HepG2 (cell line): ENCODE results near the gene TAB3. TPM values are rescaled to one million over a fixed set of nuclear protein-coding genes. Genes with fewer than 3 reads are reported as not detected.

Source experiments
- ARID2 ChIP-seq: sonication (generic); formaldehyde crosslinking; IDR thresholded peaks from 2 replicates; pipeline ENCODE4 v1.8.1; 2022; ENCODE audit warnings: mild to moderate bottlenecking, missing genetic modification reagents, borderline replicate concordance
- ATF7 ChIP-seq, 2 experiments: fragments of 450-650 bp in 1 of 2; sonication (generic) in 1 of 2; formaldehyde crosslinking in 1 of 2; IDR thresholded peaks; 2 replicates each; pipeline versions ENCODE4 v1.4.0 to v1.6.1; 2016 to 2020; ENCODE audit warnings: antibody characterized with exemption in 1 of 2, mild to moderate bottlenecking in 1 of 2, missing genetic modification reagents in 1 of 2
- FIP1L1 ChIP-seq: fragments of 200-400 bp; formaldehyde crosslinking; IDR thresholded peaks from 2 replicates; pipeline ENCODE4 v1.6.1; 2018; ENCODE audit warnings: low read depth, mild to moderate bottlenecking, low read length, moderate library complexity, borderline replicate concordance; ENCODE audit not compliant: insufficient read depth
- GPN1 ChIP-seq: sonication (generic); formaldehyde crosslinking; IDR thresholded peaks from 2 replicates; pipeline ENCODE4 v1.5.1; 2020; ENCODE audit warnings: missing genetic modification reagents, borderline replicate concordance
- GTF2F1 ChIP-seq: fragments of 150-350 bp; IDR thresholded peaks from 2 replicates; pipeline ENCODE4 v1.6.1; 2014; ENCODE audit warnings: low read length
- HCFC1 ChIP-seq: fragments of 150-350 bp; IDR thresholded peaks from 2 replicates; pipeline ENCODE4 v1.6.1; 2014; ENCODE audit warnings: low read depth, low read length
- HDAC1 ChIP-seq: sonication (generic); formaldehyde crosslinking; IDR thresholded peaks from 2 replicates; pipeline ENCODE4 v1.5.1; 2020; ENCODE audit warnings: mild to moderate bottlenecking, missing genetic modification reagents
- HMGXB4 ChIP-seq, 2 experiments: sonication (generic) in 1 of 2; formaldehyde crosslinking in 1 of 2; IDR thresholded peaks; 2 replicates each; pipeline versions ENCODE4 v1.4.0 to v1.6.1; 2018 to 2020; ENCODE audit warnings: missing genetic modification reagents in 2 of 2, borderline replicate concordance in 1 of 2, low read depth in 1 of 2, mild to moderate bottlenecking in 1 of 2, missing biosample characterization in 1 of 2
- KAT8 ChIP-seq: IDR thresholded peaks from 2 replicates; pipeline ENCODE4 v1.6.1; 2016; ENCODE audit warnings: missing genetic modification reagents, missing compliant biosample characterization
- LCORL ChIP-seq, 2 experiments: fragments of 450-650 bp in 1 of 2; sonication (generic) in 1 of 2; formaldehyde crosslinking in 1 of 2; IDR thresholded peaks; 2 replicates each; pipeline versions ENCODE4 v1.5.0 to v1.6.1; 2017 to 2020; ENCODE audit warnings: antibody characterized with exemption in 1 of 2, missing genetic modification reagents in 1 of 2
- MIXL1 ChIP-seq: IDR thresholded peaks from 2 replicates; pipeline ENCODE4 v1.6.1; 2016
- MLLT10 ChIP-seq: sonication (generic); formaldehyde crosslinking; IDR thresholded peaks from 2 replicates; pipeline ENCODE4 v1.4.0; 2020; ENCODE audit warnings: missing genetic modification reagents
- PHF5A ChIP-seq: IDR thresholded peaks from one replicate; pipeline ENCODE4 v1.6.1; 2018; ENCODE audit warnings: low read depth, missing genetic modification reagents; ENCODE audit not compliant: unreplicated experiment
- REL ChIP-seq: sonication (generic); formaldehyde crosslinking; conservative IDR thresholded peaks from 2 replicates; pipeline ENCODE4 v1.8.0; 2022; ENCODE audit warnings: mild to moderate bottlenecking, missing genetic modification reagents, moderate library complexity
- TOE1 ChIP-seq: sonication (generic); formaldehyde crosslinking; IDR thresholded peaks from 2 replicates; pipeline ENCODE4 v1.4.0; 2020; ENCODE audit warnings: mild to moderate bottlenecking, missing genetic modification reagents
- ZBED4 ChIP-seq: sonication (generic); formaldehyde crosslinking; IDR thresholded peaks from 2 replicates; pipeline ENCODE4 v1.4.0; 2020; ENCODE audit warnings: missing genetic modification reagents, borderline replicate concordance
- ZNF207 ChIP-seq: fragments of 450-650 bp; IDR thresholded peaks from 2 replicates; pipeline ENCODE4 v1.6.1; 2016; ENCODE audit warnings: antibody characterized with exemption, borderline replicate concordance
- ZNF263 ChIP-seq: sonication (generic); formaldehyde crosslinking; IDR thresholded peaks from 2 replicates; pipeline ENCODE4 v1.4.0; 2020; ENCODE audit warnings: missing genetic modification reagents
- ZNF282 ChIP-seq: fragments of 450-650 bp; IDR thresholded peaks from 2 replicates; pipeline ENCODE4 v1.6.1; 2018; ENCODE audit not compliant: partially characterized antibody
- ZNF354B ChIP-seq: sonication (generic); formaldehyde crosslinking; IDR thresholded peaks from 2 replicates; pipeline ENCODE4 v1.8.0; 2022; ENCODE audit warnings: mild to moderate bottlenecking, missing genetic modification reagents
- ZNF451 ChIP-seq: sonication (generic); formaldehyde crosslinking; IDR thresholded peaks from 2 replicates; pipeline ENCODE4 v1.5.0; 2020; ENCODE audit warnings: mild to moderate bottlenecking, missing genetic modification reagents
- ZNF772 ChIP-seq: sonication (generic); formaldehyde crosslinking; IDR thresholded peaks from 2 replicates; pipeline ENCODE4 v1.5.0; 2020; ENCODE audit warnings: mild to moderate bottlenecking, missing genetic modification reagents
- polyA plus RNA-seq, 8 experiments: library from polyadenylated mRNA; depleted of rRNA in 3 of 8; stranded (reverse) in 7 of 8; unstranded in 1 of 8; fragments of >200 nt; fragmentation: Illumina TruSeq in 4 of 8; extraction: Trizol in 4 of 8; gene quantifications; 2 replicates each; pipeline versions ENCODE4 v1.2.1 to v1.2.3, GENCODE V29; 2011 to 2016; ENCODE audit warnings: low read depth in 4 of 8, missing spikeins in 1 of 8, mixed read lengths in 1 of 8; ENCODE audit not compliant: insufficient read depth in 1 of 8
- total RNA-seq, 5 experiments: library from RNA; depleted of rRNA; stranded (reverse); fragments of >200 nt; fragmentation: Illumina TruSeq; extraction: Trizol; gene quantifications; 2 replicates each; pipeline ENCODE4 v1.2.3, GENCODE V29; 2016; ENCODE audit warnings: low read depth in 1 of 5
- TF ChIP-seq, protein P1 (sequence below): sonication (generic); formaldehyde crosslinking; IDR thresholded peaks from 2 replicates; pipeline ENCODE4 v1.4.0; 2020; ENCODE audit warnings: missing genetic modification reagents, borderline replicate concordance

The TAB3 gene
- total and polyA plus RNA-seq, 2 of the 13 experiments (the other 11 are each of a cell fraction or from before 2014, with no cell fraction given) = 27.2 to 59.8 TPM

GRCh38 chrX:30835373-30835772, 53.7 kb downstream of the TAB3 start (continued):
- TF ChIP-seq LCORL (IDR thresholded peaks at IDR 0.05) (no peak), LCORL (CRISPR knock-in tag; IDR thresholded peaks at IDR 0.05) (peak; percentile 49; the same call in 1 of the 2 replicates), ARID2 (CRISPR knock-in tag) (no peak), MLLT10 (no peak), REL (CRISPR knock-in tag) (no peak), PHF5A (CRISPR knock-in tag) (no peak), ZNF282 (no peak), KAT8 (CRISPR knock-in tag) (peak; percentile 54), ZNF207 (no peak), ATF7 (IDR thresholded peaks at IDR 0.05) (no peak), ATF7 (CRISPR knock-in tag; IDR thresholded peaks at IDR 0.05) (no peak), ZNF772 (CRISPR knock-in tag) (no peak), TOE1 (no peak), FIP1L1 (no peak), HCFC1 (no peak), ZNF451 (no peak), GPN1 (no peak), HDAC1 (CRISPR knock-in tag) (peak; percentile 63), ZNF263 (CRISPR knock-in tag) (no peak), ZBED4 (CRISPR knock-in tag) (no peak), ZNF354B (CRISPR knock-in tag) (no peak), HMGXB4 (CRISPR knock-in tag; IDR thresholded peaks at IDR 0.05; ENCODE audit: borderline replicate concordance in 1 of 2, low read depth in 1 of 2) (no peak), GTF2F1 (no peak), MIXL1 (peak; percentile 63; the same call in 1 of the 2 replicates)
- TF ChIP-seq, protein P1, sequence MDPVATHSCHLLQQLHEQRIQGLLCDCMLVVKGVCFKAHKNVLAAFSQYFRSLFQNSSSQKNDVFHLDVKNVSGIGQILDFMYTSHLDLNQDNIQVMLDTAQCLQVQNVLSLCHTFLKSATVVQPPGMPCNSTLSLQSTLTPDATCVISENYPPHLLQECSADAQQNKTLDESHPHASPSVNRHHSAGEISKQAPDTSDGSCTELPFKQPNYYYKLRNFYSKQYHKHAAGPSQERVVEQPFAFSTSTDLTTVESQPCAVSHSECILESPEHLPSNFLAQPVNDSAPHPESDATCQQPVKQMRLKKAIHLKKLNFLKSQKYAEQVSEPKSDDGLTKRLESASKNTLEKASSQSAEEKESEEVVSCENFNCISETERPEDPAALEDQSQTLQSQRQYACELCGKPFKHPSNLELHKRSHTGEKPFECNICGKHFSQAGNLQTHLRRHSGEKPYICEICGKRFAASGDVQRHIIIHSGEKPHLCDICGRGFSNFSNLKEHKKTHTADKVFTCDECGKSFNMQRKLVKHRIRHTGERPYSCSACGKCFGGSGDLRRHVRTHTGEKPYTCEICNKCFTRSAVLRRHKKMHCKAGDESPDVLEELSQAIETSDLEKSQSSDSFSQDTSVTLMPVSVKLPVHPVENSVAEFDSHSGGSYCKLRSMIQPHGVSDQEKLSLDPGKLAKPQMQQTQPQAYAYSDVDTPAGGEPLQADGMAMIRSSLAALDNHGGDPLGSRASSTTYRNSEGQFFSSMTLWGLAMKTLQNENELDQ = no peak
